HG03378 (cell line): ENCODE results near the gene DNAL1.

Experiments
- ATAC-seq: cut with Tn5 transposase; IDR thresholded peaks from one replicate; pipeline ENCODE4 v1.9.1; 2021; ENCODE audit warnings: mild to moderate bottlenecking, moderate library complexity; ENCODE audit not compliant: unreplicated experiment

The DNAL1 gene

GRCh38 chr14:73741876-73742519, 97.2 kb downstream of the DNAL1 start:
- no peak for ATAC-seq

DNA sequence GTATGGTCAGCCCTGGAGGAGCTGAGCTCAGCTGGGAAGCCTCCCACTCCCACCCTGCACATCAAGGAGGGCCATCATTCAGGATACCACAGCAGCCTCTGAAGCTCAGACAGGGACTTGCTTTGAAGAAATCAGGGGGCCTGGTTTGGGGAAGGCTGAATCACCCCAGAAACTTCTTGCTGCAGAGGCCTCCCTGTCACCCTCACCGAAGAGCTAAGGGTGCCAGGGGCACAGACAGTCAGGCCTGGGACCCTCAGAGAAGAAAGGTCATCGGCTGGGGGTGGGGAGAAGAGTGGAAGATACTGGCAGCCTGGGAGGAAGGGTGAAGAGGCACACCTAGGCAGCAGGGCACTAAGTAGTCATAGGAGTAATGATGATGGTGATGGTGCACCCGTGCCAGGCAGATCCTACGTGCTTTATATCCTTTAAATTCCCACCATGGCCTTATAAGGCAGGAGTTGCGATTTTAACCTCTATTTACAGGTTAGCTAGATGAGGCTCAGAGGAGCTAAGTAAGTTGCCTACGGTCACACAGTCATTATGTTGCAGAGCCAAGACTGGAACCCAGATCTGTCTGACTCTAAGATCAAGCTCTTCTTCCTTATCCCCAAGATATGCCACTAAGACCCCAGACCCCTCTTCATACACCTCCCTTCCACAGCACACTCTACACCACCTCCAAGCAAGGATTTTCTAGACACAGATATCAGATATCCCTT, 97.9 kb downstream of the DNAL1 start:
- no peak for ATAC-seq

DNA sequence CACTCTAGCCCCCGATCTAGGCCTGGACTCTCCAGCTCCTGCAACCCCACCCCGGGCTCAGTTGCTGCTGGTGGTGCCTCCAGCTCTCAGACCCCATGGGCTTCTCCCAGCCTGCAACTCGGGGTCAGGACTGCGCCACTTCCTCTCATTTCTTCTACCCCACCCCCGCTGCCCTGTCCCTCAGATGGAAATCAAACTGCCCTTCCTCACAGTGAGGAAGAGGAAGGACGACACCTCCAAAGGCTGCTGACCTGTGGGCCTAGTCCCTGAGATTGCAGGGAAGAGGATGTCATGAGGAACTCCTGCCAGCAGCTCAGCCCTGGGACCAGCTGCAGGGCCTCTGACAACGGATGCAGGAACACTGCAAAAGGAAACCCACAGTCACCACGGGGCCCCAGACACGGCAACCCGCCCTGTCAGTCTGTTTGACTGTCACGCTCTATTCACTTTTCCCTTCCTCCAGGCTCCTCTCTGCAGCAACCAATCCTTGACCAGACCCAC, 98.7 kb downstream of the DNAL1 start:
- peak; percentile 40 for ATAC-seq

DNA sequence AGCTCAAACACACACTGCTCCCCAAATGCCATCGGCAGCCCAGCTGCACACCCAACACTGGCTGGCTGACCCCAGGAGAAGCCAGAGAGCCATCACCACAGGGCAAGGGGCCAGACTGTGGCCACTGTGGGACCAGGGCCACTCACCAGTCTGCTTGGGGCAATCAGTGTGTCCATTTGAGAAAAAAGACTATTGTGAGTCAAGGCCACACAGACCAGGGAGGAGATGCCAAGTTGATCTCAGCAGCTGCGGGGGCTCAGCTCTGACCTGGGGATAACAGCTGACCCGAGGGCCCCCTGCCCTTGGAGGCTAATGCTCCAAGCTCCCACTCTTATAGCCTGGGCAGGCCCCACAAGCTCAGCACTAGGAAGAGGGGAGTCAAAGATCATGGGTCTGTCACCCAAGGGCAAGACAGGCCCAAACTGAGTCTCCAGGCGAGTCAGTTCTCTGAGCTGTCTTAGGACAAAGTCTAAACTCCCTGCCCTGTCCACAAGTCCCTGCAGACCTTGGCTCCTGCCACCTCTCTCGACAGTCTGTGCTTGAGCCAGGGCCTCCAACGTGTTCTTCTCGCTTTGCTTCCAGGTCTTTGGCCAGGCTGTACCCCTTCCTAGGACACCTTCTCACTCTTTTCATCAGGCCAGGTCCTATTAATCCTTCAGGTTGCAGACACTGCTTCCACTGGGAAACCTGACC, 99.5 kb downstream of the DNAL1 start:
- no peak for ATAC-seq

GRCh38 chr14:73744874-73745529, 100.2 kb downstream of the DNAL1 start:
- ATAC-seq: no peak

DNA sequence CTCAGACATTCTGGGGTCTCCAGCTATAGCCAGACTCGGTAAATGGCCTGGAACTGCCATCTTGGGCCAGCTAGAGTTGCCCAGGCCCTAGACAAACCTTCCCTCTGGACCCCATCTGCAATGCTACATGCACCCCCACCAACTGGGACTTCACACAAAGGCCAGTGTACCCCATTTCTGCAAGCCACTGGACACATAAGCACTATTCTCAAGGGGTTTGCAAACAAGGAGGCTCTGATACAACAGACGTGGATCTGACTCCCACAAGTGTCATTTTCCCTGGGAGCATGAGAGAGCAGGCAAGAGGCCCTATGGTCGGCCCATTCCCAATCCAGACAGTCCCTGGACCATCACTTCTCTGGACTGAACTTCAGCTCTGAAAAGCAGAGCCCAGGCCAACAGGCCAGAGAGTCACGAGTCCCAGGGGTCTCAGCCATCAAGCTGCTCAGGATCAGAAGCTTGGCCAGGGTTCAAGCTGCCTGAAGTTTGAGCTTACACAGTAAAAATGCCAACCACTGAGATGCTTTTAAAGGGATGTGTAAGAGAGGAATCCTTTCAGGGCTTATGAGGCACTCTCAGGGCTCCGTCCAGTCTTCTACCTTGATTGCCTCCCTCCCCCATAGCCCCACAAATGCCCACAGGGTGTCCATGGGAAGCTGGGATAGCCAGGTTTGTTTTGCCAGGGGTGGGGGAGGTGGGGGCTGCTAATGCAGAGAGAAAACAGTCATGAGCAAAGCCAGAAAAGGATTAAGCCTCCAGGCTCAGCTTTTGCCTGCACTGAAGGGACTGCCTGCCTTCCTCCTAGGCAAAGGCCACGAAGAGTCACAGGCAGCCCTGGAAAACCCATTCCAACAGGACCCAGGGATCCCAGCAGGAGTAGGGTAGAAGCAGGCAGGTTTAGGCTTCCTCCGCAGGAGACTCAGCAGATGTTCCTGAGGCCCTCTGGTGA, 101.1 kb downstream of the DNAL1 start:
- no peak for ATAC-seq

DNA sequence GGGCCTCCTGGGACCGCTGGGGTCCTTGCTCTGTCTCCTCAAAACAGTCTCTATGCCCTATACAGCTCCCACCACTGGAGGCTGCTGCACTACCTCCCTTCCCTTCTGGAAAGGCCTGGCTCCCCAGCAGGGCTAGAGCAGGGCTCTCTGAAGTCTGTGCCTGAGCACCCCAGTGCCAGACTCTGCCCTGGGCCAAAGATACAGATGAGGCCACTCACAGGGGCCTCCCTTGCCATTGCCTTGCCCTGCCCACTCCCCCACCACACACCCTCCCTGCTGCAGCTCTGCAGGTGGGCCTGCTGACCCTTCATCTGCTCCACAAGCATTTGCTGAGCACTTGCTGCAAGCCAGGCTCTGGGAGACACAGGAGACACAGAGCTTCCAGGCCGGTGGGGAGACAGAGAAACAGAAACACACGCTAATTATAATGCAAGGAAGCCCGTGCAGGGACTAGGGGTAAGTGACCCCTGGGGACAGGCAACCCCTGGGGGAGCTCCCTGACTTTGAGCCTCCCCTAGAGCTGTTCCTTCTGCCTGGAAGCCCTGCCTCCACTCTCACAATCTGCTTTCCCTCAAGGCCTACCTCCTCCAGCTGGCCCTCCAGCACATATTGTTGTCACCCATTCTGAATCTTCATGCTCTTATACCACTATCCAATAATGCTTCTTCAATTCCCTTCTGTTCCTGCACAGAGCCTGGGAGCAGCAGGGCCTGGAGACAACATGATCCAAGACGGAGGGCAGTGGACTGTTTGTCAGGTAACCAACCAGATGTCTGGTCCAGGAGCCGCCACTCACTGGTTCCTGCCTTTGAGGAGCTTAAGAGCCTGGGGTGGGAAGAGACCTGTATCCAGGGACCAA, 102.0 kb downstream of the DNAL1 start:
- no peak for ATAC-seq

DNA sequence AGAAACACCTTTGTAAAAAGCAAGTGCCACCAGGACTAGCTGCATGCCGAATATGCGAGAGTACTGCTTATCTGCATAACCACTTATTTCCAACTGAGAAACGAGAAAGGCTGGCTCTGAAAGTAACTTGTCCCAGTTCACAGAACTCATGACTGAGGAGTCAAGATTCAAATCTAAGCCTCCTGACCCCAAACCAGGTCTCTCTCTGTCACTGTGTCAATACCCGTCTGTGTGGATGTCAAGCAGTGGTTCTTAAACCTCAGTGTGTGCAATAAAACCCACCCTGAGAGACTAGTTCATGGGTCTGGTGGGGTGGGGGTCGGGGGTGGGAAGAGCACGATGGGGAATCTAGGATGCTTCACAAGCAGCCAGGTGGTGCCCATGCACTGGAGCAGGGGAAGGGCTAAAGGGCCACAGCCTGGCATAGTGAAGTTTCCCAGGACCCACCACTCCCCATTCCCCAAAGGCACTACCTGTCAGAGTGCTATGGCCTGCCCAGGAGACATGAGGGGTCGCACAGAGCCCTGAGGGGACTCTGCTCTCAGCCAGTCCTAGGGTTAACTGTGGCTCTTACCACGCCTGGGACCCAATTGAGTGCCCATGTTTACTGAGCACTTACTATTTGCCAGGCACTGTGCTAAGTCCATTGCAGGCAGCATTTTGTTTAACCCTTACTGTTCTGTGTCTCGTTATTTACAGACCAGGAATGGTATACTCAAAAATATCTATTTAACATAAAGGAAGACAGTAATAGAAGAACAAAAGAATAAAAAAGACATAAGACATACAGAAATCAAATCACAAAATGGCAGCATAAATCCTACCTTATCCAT, 102.8 kb downstream of the DNAL1 start:
- no peak for ATAC-seq

- no peak for ATAC-seq
Observed at GRCh38 chr14:73748858-73749357, 104.1 kb downstream of the DNAL1 start.

GRCh38 chr14:73749706-73750530, 105.1 kb downstream of the DNAL1 start:
- ATAC-seq: no peak

DNA sequence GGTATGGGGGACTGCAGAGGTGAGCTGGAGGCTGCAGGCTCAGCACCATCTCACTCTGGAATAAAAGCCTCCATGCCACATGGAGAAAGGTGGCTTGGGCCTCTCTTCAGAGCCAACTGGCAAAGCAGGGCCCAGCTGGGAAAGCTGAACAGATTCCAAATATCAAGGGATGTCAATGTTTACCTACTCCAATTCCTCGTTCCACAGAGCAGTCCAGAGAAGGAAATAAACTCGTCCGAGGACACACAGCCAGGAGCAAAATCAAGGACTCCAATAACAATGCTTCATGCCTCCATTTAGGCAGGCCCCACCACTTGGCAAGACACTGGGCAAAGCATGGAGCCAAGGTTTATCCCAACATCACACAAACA, 105.7 kb downstream of the DNAL1 start:
- no peak for ATAC-seq

GRCh38 chr14:73751157-73751691, 106.4 kb downstream of the DNAL1 start:
- ATAC-seq: no peak

DNA sequence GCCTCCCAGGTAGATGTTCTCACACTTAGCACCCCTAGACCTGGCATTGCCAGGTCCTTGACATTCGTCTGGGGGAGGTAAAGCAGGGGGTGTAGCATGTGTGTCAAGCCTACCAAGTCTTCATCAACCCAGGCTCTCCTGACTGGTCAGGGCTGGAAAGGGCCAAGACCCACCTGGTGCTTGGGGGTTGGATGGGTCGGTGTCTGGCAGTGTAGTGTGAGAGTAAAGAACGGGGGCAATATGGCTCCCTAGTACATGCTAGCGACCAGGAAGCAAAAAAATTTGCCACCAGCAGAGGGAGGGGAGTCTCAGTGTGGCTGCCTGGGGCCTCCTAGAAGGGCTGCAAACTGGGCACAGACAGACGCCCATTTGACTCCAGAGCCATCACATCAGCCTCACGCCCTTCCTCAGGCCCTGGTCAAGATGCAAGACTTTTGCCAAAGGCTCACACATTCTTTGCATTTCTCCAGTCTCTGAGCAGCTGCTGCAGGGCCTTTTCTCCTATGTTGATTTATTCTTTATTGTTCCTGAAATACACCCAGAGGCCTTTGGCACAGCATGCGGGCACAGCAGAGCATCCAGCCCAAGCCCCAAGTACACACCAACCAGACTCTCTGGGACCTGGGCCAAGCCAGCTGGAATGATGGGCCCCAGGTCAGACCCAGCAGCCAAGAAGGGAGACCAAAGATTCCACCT, 107.7 kb downstream of the DNAL1 start:
- ATAC-seq: no peak
